ENCODE measurements around the gene NFIB. TPM values are rescaled to one million over a fixed set of nuclear protein-coding genes. Genes with fewer than 3 reads are reported as not detected.

The NFIB gene
- total RNA-seq, 1 experiment from 2014 or later: 14.3 TPM

- Histone ChIP-seq H2AFZ (ENCODE audit: low read length) (no peak overlapping the region), H3K23ac (ENCODE audit: insufficient read length, low read depth, low read length) (no peak overlapping the region), H2BK15ac (ENCODE audit: low read depth, low read length) (no peak overlapping the region; the same call in 1 of the 2 replicates), H3K18ac (ENCODE audit: insufficient read length, low read depth, low read length) (no peak overlapping the region), H2AK5ac (ENCODE audit: insufficient read length, low read length) (no peak overlapping the region), H3K4me1 (ENCODE audit: insufficient read depth, low read length) (peaks cover 11% of the 10 kb centered on the region), H3K23me2 (ENCODE audit: insufficient read length, low read depth, low read length, poor library complexity, severe bottlenecking) (peaks cover 19% of the 10 kb centered on the region), H2BK120ac (ENCODE audit: low read depth, low read length, poor library complexity, severe bottlenecking) (no peak overlapping the region), H4K91ac (ENCODE audit: insufficient read length, low read depth, low read length) (no peak overlapping the region), H4K20me1 (ENCODE audit: control insufficient read depth, insufficient read depth, insufficient read length) (no peaks in the 10 kb centered on the region), H3K4me2 (ENCODE audit: insufficient read depth, insufficient read length, low read length) (peak overlapping the region; percentile 14), H3K56ac (ENCODE audit: insufficient read length, low read depth, low read length) (no peak overlapping the region), H3K9me3 (ENCODE audit: control insufficient read depth, low read depth, low read length) (no peaks in the 10 kb centered on the region), H3T11ph (ENCODE audit: low read length) (no peak overlapping the region), H3K79me2 (ENCODE audit: insufficient read depth, low read length) (no peaks in the 10 kb centered on the region), H3K4ac (ENCODE audit: low read depth, low read length) (no peak overlapping the region), H3K9ac (ENCODE audit: extremely low read depth, insufficient read length, low read length) (no peak overlapping the region), H3K27me3 (ENCODE audit: insufficient read depth, low read length) (peaks cover 5% of the 10 kb centered on the region; the same call in 1 of the 2 replicates), H4K8ac (replicated peaks; ENCODE audit: insufficient read length, low read depth, low read length) (no peak overlapping the region), H3K27ac (ENCODE audit: insufficient read length, low read depth, low read length) (no peak overlapping the region), H3K79me1 (ENCODE audit: insufficient read depth, low read depth, low read length, poor library complexity, severe bottlenecking) (no peaks in the 10 kb centered on the region), H3K14ac (ENCODE audit: insufficient read depth, low read length) (no peak overlapping the region), H2BK20ac (ENCODE audit: low read depth, low read length, poor library complexity, severe bottlenecking) (no peak overlapping the region), H2BK5ac (ENCODE audit: insufficient read length, low read length) (no peak overlapping the region), H2BK12ac (ENCODE audit: insufficient read length, low read depth, low read length) (no peak overlapping the region), H4K5ac (ENCODE audit: insufficient read length, low read depth, low read length) (no peak overlapping the region)
- DNase-seq: no peak
- Mint-ChIP-seq H3K36me3 (ENCODE audit: insufficient read depth in 1 of 3, low read depth in 3 of 3) (no peaks in the 10 kb centered on the region), H3K4me1 (peaks cover 20 to 30% of the 10 kb centered on the region in 2 experiments), H3K4me3 (no peak overlapping the region), H3K9me3 (no peaks in the 10 kb centered on the region), H3K27ac (no peak overlapping the region), H3K27me3 (ENCODE audit: low read depth) (peaks cover 36% of the 10 kb centered on the region)
- no CpG with 5 or more reads among the region's 6 CpGs for WGBS (ENCODE audit: extremely low coverage, insufficient read length, low lambda C conversion rate)
- no peak for TF ChIP-seq CTCF (conservative IDR thresholded peaks at IDR 0.05)
These were observed 27.6 kb upstream of the NFIB start for GRCh38 chr9:14341437-14342122.

Data from H9 (cell line).